Neural cell (in vitro differentiated cells): ENCODE results near the gene PDE2A. TPM values are rescaled to one million over a fixed set of nuclear protein-coding genes. Genes with fewer than 3 reads are reported as not detected.

ENCODE experiments used
- H2AFZ ChIP-seq: fragments of 200-600, 300-800 bp; sonication (generic), shearing (Covaris generic); 2 replicates; pipeline ENCODE4 v1.6.0; 2014; ENCODE audit warnings: low read depth, mild to moderate bottlenecking, antibody characterized with exemption, low read length, moderate library complexity
- H3F3A ChIP-seq: fragments of 200-600 bp; shearing (Covaris generic); 2 replicates; pipeline ENCODE4 v1.6.1; 2016; ENCODE audit warnings: mild to moderate bottlenecking, moderate library complexity, mixed read lengths, antibody characterized with exemption, low read length; ENCODE audit not compliant: insufficient read depth, poor library complexity, severe bottlenecking
- H3K27ac ChIP-seq: fragments of 200-600, 300-800 bp; sonication (generic), shearing (Covaris generic); 2 replicates; pipeline ENCODE4 v1.5.1; 2014; ENCODE audit warnings: mild to moderate bottlenecking, low read length, moderate library complexity
- H3K27me3 ChIP-seq: fragments of 300-800, 200-600 bp; sonication (generic), shearing (Covaris generic); 2 replicates; pipeline ENCODE4 v1.6.0; 2014; ENCODE audit warnings: mild to moderate bottlenecking, low read depth, low read length, moderate library complexity; ENCODE audit not compliant: insufficient read depth
- H3K36me3 ChIP-seq: fragments of 300-800, 200-600 bp; sonication (generic), shearing (Covaris generic); 2 replicates; pipeline ENCODE4 v1.5.1; 2014; ENCODE audit warnings: mild to moderate bottlenecking, antibody characterized with exemption, low read length, moderate library complexity; ENCODE audit not compliant: insufficient read depth
- H3K4me2 ChIP-seq: fragments of 300-800, 200-600 bp; sonication (generic), shearing (Covaris generic); 2 replicates; pipeline ENCODE4 v1.6.0; 2014; ENCODE audit warnings: mild to moderate bottlenecking, low read length
- H3K4me3 ChIP-seq: fragments of 300-800, 200-600 bp; sonication (generic), shearing (Covaris generic); 2 replicates; pipeline ENCODE4 v1.5.1; 2014; ENCODE audit warnings: mild to moderate bottlenecking, low read length, moderate library complexity
- H3K79me2 ChIP-seq: fragments of 200-600 bp; shearing (Covaris generic); replicated peaks from 2 replicates; pipeline ENCODE4 v1.6.0; 2014; ENCODE audit warnings: mild to moderate bottlenecking, low read length, moderate library complexity; ENCODE audit not compliant: insufficient read depth
- H3K9ac ChIP-seq: fragments of 300-800, 200-600 bp; sonication (generic), shearing (Covaris generic); 2 replicates; pipeline ENCODE4 v1.6.1; 2016; ENCODE audit warnings: mild to moderate bottlenecking, low read length, mixed read lengths
- H3K9me2 ChIP-seq: fragments of 200-600 bp; shearing (Covaris generic); 2 replicates; pipeline ENCODE4 v1.6.1; 2016; ENCODE audit warnings: mild to moderate bottlenecking, low read length, mixed read lengths; ENCODE audit not compliant: insufficient read depth
- H3K9me3 ChIP-seq: fragments of 200-600, 300-800 bp; sonication (generic), shearing (Covaris generic); 2 replicates; pipeline ENCODE4 v1.6.1; 2016; ENCODE audit warnings: mild to moderate bottlenecking, mixed run types, low read length, moderate library complexity, mixed read lengths
- H4K20me1 ChIP-seq: fragments of 200-600 bp; shearing (Covaris generic); 2 replicates; pipeline ENCODE4 v1.6.1; 2016; ENCODE audit warnings: mild to moderate bottlenecking, mixed run types; ENCODE audit not compliant: insufficient read depth
- CTCF ChIP-seq: fragments of 450-650 bp; IDR thresholded peaks from 2 replicates; pipeline ENCODE4 v1.5.1; 2014; ENCODE audit warnings: antibody characterized with exemption, mild to moderate bottlenecking, moderate library complexity; ENCODE audit not compliant: poor library complexity, severe bottlenecking
- EP300 ChIP-seq: fragments of 450-650 bp; conservative IDR thresholded peaks from 2 replicates; pipeline ENCODE4 v1.6.1; 2014; ENCODE audit warnings: antibody characterized with exemption, mild to moderate bottlenecking, moderate library complexity; ENCODE audit not compliant: poor library complexity, severe bottlenecking
- EZH2 ChIP-seq: fragments of 200-600, 300-800 bp; shearing (Covaris generic), sonication (generic); IDR thresholded peaks from 2 replicates; pipeline ENCODE4 v1.6.1; 2014; ENCODE audit warnings: antibody characterized with exemption, low read length, borderline replicate concordance, mild to moderate bottlenecking; ENCODE audit not compliant: insufficient read depth, poor library complexity, severe bottlenecking
- MXI1 ChIP-seq: fragments of 450-650 bp; conservative IDR thresholded peaks from 2 replicates; pipeline ENCODE4 v1.6.1; 2014; ENCODE audit warnings: antibody characterized with exemption, mild to moderate bottlenecking; ENCODE audit not compliant: poor library complexity, severe bottlenecking
- POLR2AphosphoS5 ChIP-seq: IDR thresholded peaks from 2 replicates; pipeline ENCODE4 v1.6.1; 2012
- RAD21 ChIP-seq: fragments of 450-650 bp; conservative IDR thresholded peaks from 2 replicates; pipeline ENCODE4 v1.6.1; 2014; ENCODE audit warnings: antibody characterized with exemption, mild to moderate bottlenecking, moderate library complexity
- REST ChIP-seq: IDR thresholded peaks from 2 replicates; pipeline ENCODE4 v1.6.1; 2012; ENCODE audit warnings: borderline replicate concordance
- SMC3 ChIP-seq: fragments of 450-650 bp; conservative IDR thresholded peaks from 2 replicates; pipeline ENCODE4 v1.6.1; 2014; ENCODE audit warnings: antibody characterized with exemption, mild to moderate bottlenecking, moderate library complexity; ENCODE audit not compliant: poor library complexity
- TAF1 ChIP-seq: IDR thresholded peaks from 2 replicates; pipeline ENCODE4 v1.6.1; 2012; ENCODE audit warnings: low read depth
- polyA plus RNA-seq: library from polyadenylated mRNA; depleted of rRNA; stranded (reverse); fragments of >200 nt; gene quantifications from 2 replicates; pipeline ENCODE4 v1.2.3, GENCODE V29; 2014

The PDE2A gene
- polyA plus RNA-seq, 1 donor from 2014 or later = 11.6 TPM

GRCh38 chr11:72621008-72621610, 53.1 kb downstream of the PDE2A start:
- Histone ChIP-seq H3F3A (no peaks in the 10 kb centered on the region), H3K9me2 (no peaks in the 10 kb centered on the region), H3K4me3 (no peak overlapping the region), H3K27me3 (no peaks in the 10 kb centered on the region), H3K36me3 (no peaks in the 10 kb centered on the region), H4K20me1 (no peaks in the 10 kb centered on the region), H3K9ac (no peak overlapping the region), H3K79me2 (no peaks in the 10 kb centered on the region), H2AFZ (no peak overlapping the region), H3K4me2 (no peak overlapping the region), H3K9me3 (no peaks in the 10 kb centered on the region), H3K27ac (no peak overlapping the region)
- no peak for TF ChIP-seq POLR2AphosphoS5
- no peak for TF ChIP-seq MXI1
- TF ChIP-seq CTCF = no peak
- TF ChIP-seq SMC3 = no peak
- no peak for TF ChIP-seq EZH2
- no peak for TF ChIP-seq EP300
- no peak for TF ChIP-seq REST
- no peak for TF ChIP-seq TAF1
- no peak for TF ChIP-seq RAD21

GRCh38 chr11:72618803-72619202, 55.4 kb downstream of the PDE2A start:
- Histone ChIP-seq H3K27me3 (no peaks in the 10 kb centered on the region), H3K27ac (no peak overlapping the region), H3K9me3 (no peaks in the 10 kb centered on the region), H3F3A (no peaks in the 10 kb centered on the region), H3K36me3 (no peaks in the 10 kb centered on the region), H3K9me2 (no peaks in the 10 kb centered on the region), H3K4me3 (no peak overlapping the region), H3K4me2 (no peak overlapping the region), H2AFZ (no peak overlapping the region), H4K20me1 (no peaks in the 10 kb centered on the region), H3K79me2 (no peaks in the 10 kb centered on the region), H3K9ac (no peak overlapping the region)
- TF ChIP-seq MXI1 = no peak
- no peak for TF ChIP-seq CTCF
- no peak for TF ChIP-seq REST
- TF ChIP-seq SMC3 = no peak
- no peak for TF ChIP-seq POLR2AphosphoS5
